Measurements from ENCODE around the gene MT1H.

MT1H gene

DNA sequence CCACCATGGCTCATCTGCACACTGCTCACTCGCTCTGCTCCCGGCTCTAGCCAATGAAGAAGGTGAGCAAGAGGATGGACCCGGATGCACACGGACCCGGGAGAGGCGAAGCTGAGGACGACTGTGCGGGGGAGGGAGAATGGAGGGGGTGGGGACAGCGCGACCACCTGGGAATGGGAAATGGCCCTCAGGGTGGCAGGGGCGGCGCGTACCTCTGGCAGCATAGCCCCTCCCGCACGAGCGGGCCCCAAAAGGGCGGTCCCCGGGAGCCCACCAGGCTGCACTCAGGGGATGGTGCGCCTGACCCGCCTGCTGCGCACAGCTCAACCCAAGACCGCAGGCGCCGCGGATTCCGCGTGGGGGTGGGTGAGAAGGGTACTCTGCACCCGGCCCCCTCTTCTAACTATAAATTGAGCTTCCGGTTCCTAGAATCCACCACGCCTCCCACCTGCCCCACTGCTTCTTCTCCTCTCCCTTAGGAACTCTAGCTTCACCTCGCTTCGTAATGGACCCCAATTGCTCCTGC is 6.1 kb downstream of the MT1H start:
- no peak overlapping the region for H3K4me3 ChIP-seq (ENCODE audit: low read depth, low read length)

GRCh38 chr16:56677474-56677873 is 7.9 kb downstream of the MT1H start:
- no peaks in the 10 kb centered on the region for H3K27me3 ChIP-seq (ENCODE audit: control insufficient read depth, insufficient read depth, low read length)
- H3K4me3 ChIP-seq (ENCODE audit: low read depth, low read length) = no peak overlapping the region
- no peak overlapping the region for H3K27ac ChIP-seq
- no peak overlapping the region for H2AFZ ChIP-seq
- no peaks in the 10 kb centered on the region for H3K36me3 ChIP-seq (ENCODE audit: control insufficient read depth, insufficient read depth, low read length)
- H3K79me2 ChIP-seq = no peaks in the 10 kb centered on the region
- H3K9me3 ChIP-seq (ENCODE audit: control insufficient read depth, low read length) = no peaks in the 10 kb centered on the region
- H3K9ac ChIP-seq = no peak overlapping the region
- H3K4me2 ChIP-seq (ENCODE audit: low read length) = no peak overlapping the region
- TF ChIP-seq CTCF (IDR thresholded peaks at IDR 0.05) = no peak
- no peaks in the 10 kb centered on the region for H3K4me1 ChIP-seq

More for the DNA sequence above, 6.1 kb downstream of the MT1H start:
- Histone ChIP-seq H3K27ac (no peak overlapping the region), H2AFZ (no peak overlapping the region), H3K9me3 (ENCODE audit: control insufficient read depth, low read length) (no peaks in the 10 kb centered on the region), H3K79me2 (no peaks in the 10 kb centered on the region), H3K4me1 (no peaks in the 10 kb centered on the region), H3K9ac (no peak overlapping the region), H3K4me2 (ENCODE audit: low read length) (no peak overlapping the region), H3K27me3 (ENCODE audit: control insufficient read depth, insufficient read depth, low read length) (no peaks in the 10 kb centered on the region), H3K36me3 (ENCODE audit: control insufficient read depth, insufficient read depth, low read length) (no peaks in the 10 kb centered on the region)
- TF ChIP-seq CTCF (IDR thresholded peaks at IDR 0.05) = no peak

DNA sequence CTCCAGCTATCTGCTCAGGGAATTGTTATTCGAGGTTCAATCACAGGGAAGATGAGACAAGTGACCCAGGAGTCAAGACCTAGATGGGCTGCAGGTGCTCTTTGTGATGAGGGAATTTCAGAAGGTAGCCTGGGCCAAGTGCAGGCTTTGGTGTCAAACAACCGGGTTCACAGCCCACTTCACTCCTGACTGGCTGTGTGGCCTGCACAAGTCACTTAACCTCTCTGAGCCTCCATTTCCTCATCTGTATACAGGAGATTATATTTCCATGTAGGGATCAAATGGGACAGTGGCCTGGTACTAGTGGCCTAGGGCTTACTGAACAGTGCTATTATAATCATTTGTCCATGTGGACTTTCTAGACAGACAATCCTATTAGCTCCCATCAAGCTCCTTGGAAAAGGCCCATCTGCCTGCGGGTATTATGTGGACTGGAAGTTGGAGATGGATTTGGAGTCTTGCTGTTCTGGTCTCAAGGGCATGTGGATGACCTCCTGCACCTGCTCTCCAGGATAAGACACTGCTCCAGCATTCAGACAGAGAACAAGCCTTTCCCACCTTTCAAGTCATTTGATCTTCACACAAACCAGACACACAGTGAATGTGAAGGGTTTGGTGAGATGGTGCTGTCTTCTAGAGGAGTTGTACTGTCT is 9.6 kb downstream of the MT1H start:
- no peak for TF ChIP-seq CTCF (IDR thresholded peaks at IDR 0.05)
- Histone ChIP-seq H3K9me3 (ENCODE audit: control insufficient read depth, low read length) (no peaks in the 10 kb centered on the region), H3K27ac (peak overlapping the region; percentile 9), H3K36me3 (ENCODE audit: control insufficient read depth, insufficient read depth, low read length) (no peaks in the 10 kb centered on the region), H3K27me3 (ENCODE audit: control insufficient read depth, insufficient read depth, low read length) (no peaks in the 10 kb centered on the region), H3K4me1 (peaks cover 13% of the 10 kb centered on the region), H3K4me2 (ENCODE audit: low read length) (no peak overlapping the region), H3K79me2 (no peaks in the 10 kb centered on the region), H3K9ac (no peak overlapping the region), H2AFZ (peak overlapping the region; percentile 31), H3K4me3 (ENCODE audit: low read depth, low read length) (no peak overlapping the region)

- Histone ChIP-seq H3K9me3 (ENCODE audit: control insufficient read depth, low read length) (no peaks in the 10 kb centered on the region), H3K36me3 (ENCODE audit: control insufficient read depth, insufficient read depth, low read length) (no peaks in the 10 kb centered on the region), H3K9ac (no peak overlapping the region), H3K27me3 (ENCODE audit: control insufficient read depth, insufficient read depth, low read length) (no peaks in the 10 kb centered on the region), H3K27ac (peak overlapping the region; percentile 9), H3K79me2 (no peaks in the 10 kb centered on the region), H2AFZ (no peak overlapping the region), H3K4me1 (peaks cover 13% of the 10 kb centered on the region), H3K4me3 (ENCODE audit: low read depth, low read length) (no peak overlapping the region), H3K4me2 (ENCODE audit: low read length) (no peak overlapping the region)
- TF ChIP-seq CTCF (IDR thresholded peaks at IDR 0.05) = no peak
Measured at GRCh38 chr16:56679818-56680217, 10.2 kb downstream of the MT1H start.
